NCI-H748 (cell line): ENCODE data around the gene RPS27.
"Not testable (repeated sequence)": the region's sequence is repeated elsewhere in the genome, so short reads cannot be mapped to it uniquely, and the experiment has no call there.

Source experiments
- DNase-seq: peaks from one replicate; lab custom pipeline; 2025; ENCODE audit not compliant: unreplicated experiment; lab: John Stamatoyannopoulos, UW

RPS27 gene

GRCh38 chr1:153960206-153960605 is 30.4 kb upstream of the RPS27 start:
- no peak for DNase-seq

- no peak for DNase-seq
These were observed 29.1 kb upstream of the RPS27 start for GRCh38 chr1:153961421-153961820.

- DNase-seq = no peak
These were observed 28.2 kb upstream of the RPS27 start for GRCh38 chr1:153962088-153963029.

GRCh38 chr1:153963030-153963849 is 27.3 kb upstream of the RPS27 start, which contains the start of gene SLC39A1:
TSS of gene SLC39A1 (minus strand) at chr1:153963537. CDS start at chr1:153962715, 822 bp downstream.
- peak; percentile 98 for DNase-seq

GRCh38 chr1:153963850-153964331 is 26.7 kb upstream of the RPS27 start:
- DNase-seq = peak; percentile 67

- DNase-seq = peak; percentile 99
These were observed 23.2 kb upstream of the RPS27 start, which contains the start of gene CREB3L4 for GRCh38 chr1:153967107-153967999. TSS of gene CREB3L4 (plus strand) at chr1:153967902. CDS start at chr1:153968526, 624 bp downstream.

GRCh38 chr1:153968000-153968363 is 22.6 kb upstream of the RPS27 start:
- peak; percentile 88 for DNase-seq

GRCh38 chr1:153968408-153968807 is 22.2 kb upstream of the RPS27 start:
- DNase-seq = peak; percentile 54

- DNase-seq = no peak
These were observed 21.6 kb upstream of the RPS27 start for GRCh38 chr1:153968972-153969371.

- no peak for DNase-seq
These were observed 20.2 kb upstream of the RPS27 start for GRCh38 chr1:153970346-153970745.

GRCh38 chr1:153973071-153973470 is 17.5 kb upstream of the RPS27 start:
- DNase-seq = no peak

- no peak for DNase-seq
These were observed 17.0 kb upstream of the RPS27 start for GRCh38 chr1:153973525-153973924.

GRCh38 chr1:153976819-153977249 is 13.7 kb upstream of the RPS27 start:
- DNase-seq = no peak

GRCh38 chr1:153977250-153978240 is 13.0 kb upstream of the RPS27 start, which contains the start of gene JTB:
TSS of gene JTB (minus strand) at chr1:153977674. CDS start at chr1:153977252, 422 bp downstream.
- peak; percentile 87 for DNase-seq

- no peak for DNase-seq
These were observed 12.2 kb upstream of the RPS27 start for GRCh38 chr1:153978274-153978909.

- not testable (repeated sequence) for DNase-seq
These were observed 11.5 kb upstream of the RPS27 start for GRCh38 chr1:153979091-153979490.

GRCh38 chr1:153981735-153982134 is 8.8 kb upstream of the RPS27 start:
- DNase-seq = not testable (repeated sequence)

- DNase-seq = no peak
These were observed 6.3 kb upstream of the RPS27 start for GRCh38 chr1:153984123-153984894.
